H9 (cell line): ENCODE results near the gene UBE3C. TPM values are rescaled to one million over a fixed set of nuclear protein-coding genes. Genes with fewer than 3 reads are reported as not detected.

Experiments used
- DNase-seq: peaks from one replicate; pipeline ENCODE4 v3.0.0-alpha.2; 2017
- H2AFZ ChIP-seq: one replicate; pipeline ENCODE4 v1.6.1; 2013; ENCODE audit warnings: mild to moderate bottlenecking, low read length, control low read depth, moderate library complexity
- H2AK5ac ChIP-seq: 2 replicates; pipeline ENCODE4 v1.6.1; 2013; ENCODE audit warnings: low read length, control low read depth, mixed read lengths; ENCODE audit not compliant: insufficient read length
- H2BK120ac ChIP-seq: one replicate; pipeline ENCODE4 v1.6.1; 2013; ENCODE audit warnings: low read depth, mild to moderate bottlenecking, low read length, control low read depth, inconsistent platforms; ENCODE audit not compliant: poor library complexity, severe bottlenecking
- H2BK12ac ChIP-seq: 2 replicates; pipeline ENCODE4 v1.6.1; 2013; ENCODE audit warnings: low read length, control low read depth, mixed read lengths, low read depth; ENCODE audit not compliant: insufficient read length
- H2BK15ac ChIP-seq: 2 replicates; pipeline ENCODE4 v1.6.1; 2013; ENCODE audit warnings: low read depth, low read length, control low read depth
- H2BK20ac ChIP-seq: one replicate; pipeline ENCODE4 v1.6.1; 2013; ENCODE audit warnings: low read depth, mild to moderate bottlenecking, low read length, control low read depth, inconsistent platforms; ENCODE audit not compliant: poor library complexity, severe bottlenecking
- H2BK5ac ChIP-seq: 2 replicates; pipeline ENCODE4 v1.6.1; 2013; ENCODE audit warnings: low read length, control low read depth, mixed read lengths; ENCODE audit not compliant: insufficient read length
- H3K14ac ChIP-seq: 2 replicates; pipeline ENCODE4 v1.6.1; 2013; ENCODE audit warnings: low read length, control low read depth; ENCODE audit not compliant: insufficient read depth
- H3K18ac ChIP-seq: 2 replicates; pipeline ENCODE4 v1.6.1; 2013; ENCODE audit warnings: low read depth, mild to moderate bottlenecking, mixed read lengths, low read length, control low read depth; ENCODE audit not compliant: insufficient read length
- H3K23ac ChIP-seq: 2 replicates; pipeline ENCODE4 v1.6.1; 2013; ENCODE audit warnings: low read length, control low read depth, mixed read lengths, low read depth; ENCODE audit not compliant: insufficient read length
- H3K23me2 ChIP-seq: 2 replicates; pipeline ENCODE4 v1.6.1; 2013; ENCODE audit warnings: low read depth, mild to moderate bottlenecking, mixed read lengths, low read length, control low read depth; ENCODE audit not compliant: insufficient read length, poor library complexity, severe bottlenecking
- H3K27ac ChIP-seq: 2 replicates; pipeline ENCODE4 v1.5.1; 2013; ENCODE audit warnings: low read length, control low read depth, mixed read lengths, low read depth; ENCODE audit not compliant: insufficient read length
- H3K27me3 ChIP-seq: 2 replicates; pipeline ENCODE4 v1.6.1; 2013; ENCODE audit warnings: low read length, control low read depth, inconsistent platforms; ENCODE audit not compliant: insufficient read depth
- H3K4ac ChIP-seq: 2 replicates; pipeline ENCODE4 v1.6.1; 2013; ENCODE audit warnings: low read depth, mild to moderate bottlenecking, control low read depth, inconsistent platforms, low read length, moderate library complexity
- H3K4me1 ChIP-seq: 2 replicates; pipeline ENCODE4 v1.6.1; 2013; ENCODE audit warnings: low read length, control low read depth, inconsistent platforms; ENCODE audit not compliant: insufficient read depth
- H3K4me2 ChIP-seq: 2 replicates; pipeline ENCODE4 v1.6.1; 2013; ENCODE audit warnings: low read length, control low read depth, mixed read lengths; ENCODE audit not compliant: insufficient read length, insufficient read depth
- H3K56ac ChIP-seq: 2 replicates; pipeline ENCODE4 v1.6.1; 2013; ENCODE audit warnings: low read depth, mild to moderate bottlenecking, mixed read lengths, low read length, control low read depth; ENCODE audit not compliant: insufficient read length
- H3K79me1 ChIP-seq: 2 replicates; pipeline ENCODE4 v1.6.1; 2013; ENCODE audit warnings: low read depth, mild to moderate bottlenecking, moderate library complexity, low read length, control low read depth, inconsistent platforms; ENCODE audit not compliant: insufficient read depth, poor library complexity, severe bottlenecking
- H3K79me2 ChIP-seq: 2 replicates; pipeline ENCODE4 v1.6.1; 2013; ENCODE audit warnings: low read length, control low read depth, inconsistent platforms; ENCODE audit not compliant: insufficient read depth
- H3K9ac ChIP-seq: 2 replicates; pipeline ENCODE4 v1.6.1; 2013; ENCODE audit warnings: low read length, control low read depth, mixed read lengths; ENCODE audit not compliant: insufficient read length; ENCODE audit errors: extremely low read depth
- H3K9me3 ChIP-seq: one replicate; pipeline ENCODE4 v1.6.1; 2013; ENCODE audit warnings: low read depth, low read length, inconsistent platforms; ENCODE audit not compliant: control insufficient read depth
- H3T11ph ChIP-seq: one replicate; pipeline ENCODE4 v1.6.1; 2013; ENCODE audit warnings: mild to moderate bottlenecking, low read length, control low read depth, inconsistent platforms
- H4K20me1 ChIP-seq: one replicate; pipeline ENCODE4 v1.6.1; 2013; ENCODE audit not compliant: control insufficient read depth, insufficient read length, insufficient read depth
- H4K5ac ChIP-seq: 2 replicates; pipeline ENCODE4 v1.6.1; 2013; ENCODE audit warnings: low read depth, mild to moderate bottlenecking, mixed read lengths, low read length, control low read depth; ENCODE audit not compliant: insufficient read length
- H4K8ac ChIP-seq: replicated peaks from 2 replicates; pipeline ENCODE4 v1.6.1; 2013; ENCODE audit warnings: low read length, control low read depth, mixed read lengths, low read depth; ENCODE audit not compliant: insufficient read length
- H4K91ac ChIP-seq: 2 replicates; pipeline ENCODE4 v1.6.1; 2013; ENCODE audit warnings: low read depth, mild to moderate bottlenecking, moderate library complexity, mixed read lengths, low read length, control low read depth; ENCODE audit not compliant: insufficient read length
- H3K27ac Mint-ChIP-seq, 3 experiments: 2 replicates in 2 of 3; 3 replicates in 1 of 3; pipeline ENCODE4 v1.8.0; 2020 to 2021; ENCODE audit warnings: mixed read lengths in 3 of 3, mild to moderate bottlenecking in 1 of 3, moderate library complexity in 1 of 3
- H3K27me3 Mint-ChIP-seq: 2 replicates; pipeline ENCODE4 v1.8.0; 2021; ENCODE audit warnings: low read depth, mild to moderate bottlenecking, moderate library complexity, mixed read lengths
- H3K36me3 Mint-ChIP-seq, 3 experiments: 2 replicates in 2 of 3; 3 replicates in 1 of 3; pipeline ENCODE4 v1.8.0; 2020 to 2021; ENCODE audit warnings: low read depth in 3 of 3, mixed read lengths in 3 of 3; ENCODE audit not compliant: insufficient read depth in 1 of 3
- H3K4me1 Mint-ChIP-seq, 2 experiments: 2 replicates each; pipeline ENCODE4 v1.8.0; 2020; ENCODE audit warnings: mixed read lengths in 2 of 2
- H3K4me3 Mint-ChIP-seq, 2 experiments: 2 replicates in 1 of 2; 3 replicates in 1 of 2; pipeline ENCODE4 v1.8.0; 2020 to 2021; ENCODE audit warnings: mild to moderate bottlenecking in 2 of 2, mixed read lengths in 2 of 2, moderate library complexity in 1 of 2
- H3K9me3 Mint-ChIP-seq, 2 experiments: 2 replicates in 1 of 2; 3 replicates in 1 of 2; pipeline ENCODE4 v1.8.0; 2020; ENCODE audit warnings: mild to moderate bottlenecking in 2 of 2, mixed read lengths in 2 of 2, moderate library complexity in 1 of 2
- CTCF ChIP-seq: fragments of 200-600 bp; sonication (generic); conservative IDR thresholded peaks from 3 replicates; pipeline ENCODE4 v1.8.0; 2021; ENCODE audit warnings: antibody characterized with exemption, mild to moderate bottlenecking
- WGBS: extraction: QIAGEN DNeasy Blood & Tissue Kit; methylation state at CpG from one replicate; pipeline ENCODE4 v1.1.7; 2013; ENCODE audit warnings: missing lambda C conversion rate, low lambda C conversion rate, mixed read lengths; ENCODE audit not compliant: insufficient read length; ENCODE audit errors: extremely low coverage; 5-methylcytosine and 5-hydroxymethylcytosine counted together
- total RNA-seq: library from RNA; stranded (reverse); gene quantifications from 2 replicates; pipeline ENCODE4 v1.2.1, GENCODE V29; 2021

Gene UBE3C
- total RNA-seq, 1 experiment from 2014 or later: 63.3 TPM

GRCh38 chr7:157129200-157129599 is 9.5 kb upstream of the UBE3C start:
- Histone ChIP-seq H3K27ac (no peak overlapping the region), H3K79me2 (no peaks in the 10 kb centered on the region), H3K9ac (no peak overlapping the region), H3K23me2 (no peaks in the 10 kb centered on the region), H4K8ac (no peak overlapping the region), H3K14ac (no peak overlapping the region), H4K20me1 (no peaks in the 10 kb centered on the region), H3K79me1 (no peaks in the 10 kb centered on the region), H3K9me3 (no peaks in the 10 kb centered on the region), H3K56ac (no peak overlapping the region), H4K91ac (no peak overlapping the region), H2BK20ac (no peak overlapping the region), H3K4me2 (no peak overlapping the region), H4K5ac (no peak overlapping the region), H3K27me3 (no peaks in the 10 kb centered on the region), H2AFZ (no peak overlapping the region), H2AK5ac (no peak overlapping the region), H2BK120ac (no peak overlapping the region), H3K23ac (no peak overlapping the region), H3K18ac (no peak overlapping the region), H2BK12ac (no peak overlapping the region), H2BK5ac (no peak overlapping the region), H3T11ph (no peak overlapping the region), H3K4ac (no peak overlapping the region), H3K4me1 (no peaks in the 10 kb centered on the region), H2BK15ac (no peak overlapping the region)
- no peak for DNase-seq
- no CpG with 5 or more reads among the region's 10 CpGs for WGBS
- peaks cover 20% of the 10 kb centered on the region for H3K27me3 Mint-ChIP-seq
- no peak overlapping the region for H3K27ac Mint-ChIP-seq
- no peaks in the 10 kb centered on the region for H3K9me3 Mint-ChIP-seq
- 0 out of 4 replicates have a peak, but pooled peaks cover 0 to 3% of the 10 kb centered on the region in 2 experiments for H3K4me1 Mint-ChIP-seq
- no peak overlapping the region for H3K4me3 Mint-ChIP-seq
- no peak for TF ChIP-seq CTCF
- H3K36me3 Mint-ChIP-seq: no peaks in the 10 kb centered on the region
